HUES48 (cell line): Measurements from ENCODE around the gene DCLRE1B.

Source experiments
- H3K27ac ChIP-seq: one replicate; pipeline ENCODE4 v1.7.0; 2013; ENCODE audit warnings: low read depth, low read length, inconsistent platforms
- H3K27me3 ChIP-seq: 2 replicates; pipeline ENCODE4 v1.6.1; 2013; ENCODE audit warnings: mild to moderate bottlenecking, low read length; ENCODE audit not compliant: control insufficient read depth, insufficient read depth
- H3K36me3 ChIP-seq: 2 replicates; pipeline ENCODE4 v1.6.1; 2013; ENCODE audit warnings: low read length; ENCODE audit not compliant: control insufficient read depth, insufficient read depth
- H3K4me1 ChIP-seq: 2 replicates; pipeline ENCODE4 v1.6.1; 2013; ENCODE audit warnings: mild to moderate bottlenecking, low read length; ENCODE audit not compliant: control insufficient read depth, insufficient read depth
- H3K4me3 ChIP-seq: 2 replicates; pipeline ENCODE4 v1.5.1; 2013; ENCODE audit warnings: mild to moderate bottlenecking, low read depth, low read length
- H3K9ac ChIP-seq: 2 replicates; pipeline ENCODE4 v1.6.1; 2013; ENCODE audit warnings: mild to moderate bottlenecking, low read depth, low read length, moderate library complexity
- H3K9me3 ChIP-seq: 2 replicates; pipeline ENCODE4 v1.6.1; 2013; ENCODE audit warnings: low read length; ENCODE audit not compliant: control insufficient read depth, insufficient read depth

DCLRE1B gene

GRCh38 chr1:113912594-113913311 is 7.6 kb downstream of the DCLRE1B start:
- no peaks in the 10 kb centered on the region for H3K9me3 ChIP-seq
- peaks cover 45% of the 10 kb centered on the region for H3K36me3 ChIP-seq
- H3K27ac ChIP-seq: no peak overlapping the region
- no peaks in the 10 kb centered on the region for H3K27me3 ChIP-seq
- H3K4me1 ChIP-seq: no peaks in the 10 kb centered on the region
- H3K4me3 ChIP-seq: no peak overlapping the region
- H3K9ac ChIP-seq: no peak overlapping the region

- peaks cover 39% of the 10 kb centered on the region for H3K36me3 ChIP-seq
- H3K27ac ChIP-seq: no peak overlapping the region
- H3K27me3 ChIP-seq: no peaks in the 10 kb centered on the region
Observed at GRCh38 chr1:113913312-113913668, 8.2 kb downstream of the DCLRE1B start.

GRCh38 chr1:113913887-113914664 is 8.9 kb downstream of the DCLRE1B start:
- Histone ChIP-seq H3K36me3 (peaks cover 32% of the 10 kb centered on the region), H3K4me1 (no peaks in the 10 kb centered on the region), H3K27ac (no peak overlapping the region), H3K27me3 (no peaks in the 10 kb centered on the region), H3K9ac (no peak overlapping the region), H3K9me3 (no peaks in the 10 kb centered on the region), H3K4me3 (no peak overlapping the region)

More at GRCh38 chr1:113913312-113913668, 8.2 kb downstream of the DCLRE1B start:
- Histone ChIP-seq H3K9me3 (no peaks in the 10 kb centered on the region), H3K4me1 (no peaks in the 10 kb centered on the region), H3K9ac (no peak overlapping the region), H3K4me3 (no peak overlapping the region)

- no peaks in the 10 kb centered on the region for H3K4me1 ChIP-seq
- no peak overlapping the region for H3K27ac ChIP-seq
- H3K4me3 ChIP-seq: no peak overlapping the region
- H3K36me3 ChIP-seq: peaks cover 7% of the 10 kb centered on the region
- no peak overlapping the region for H3K9ac ChIP-seq
- H3K9me3 ChIP-seq: no peaks in the 10 kb centered on the region
- no peaks in the 10 kb centered on the region for H3K27me3 ChIP-seq
Observed at GRCh38 chr1:113916974-113917373, 11.8 kb downstream of the DCLRE1B start.

GRCh38 chr1:113917400-113918082 is 12.4 kb downstream of the DCLRE1B start:
- no peak overlapping the region for H3K27ac ChIP-seq
- 0 out of 2 replicates have a peak, but pooled peaks cover 2% of the 10 kb centered on the region for H3K36me3 ChIP-seq
- H3K4me3 ChIP-seq: no peak overlapping the region
- H3K4me1 ChIP-seq: no peaks in the 10 kb centered on the region
- H3K9me3 ChIP-seq: no peaks in the 10 kb centered on the region
- no peaks in the 10 kb centered on the region for H3K27me3 ChIP-seq
- no peak overlapping the region for H3K9ac ChIP-seq

- no peaks in the 10 kb centered on the region for H3K36me3 ChIP-seq
- H3K4me3 ChIP-seq: no peak overlapping the region
- H3K27me3 ChIP-seq: no peaks in the 10 kb centered on the region
- no peak overlapping the region for H3K9ac ChIP-seq
- no peak overlapping the region for H3K27ac ChIP-seq
- H3K9me3 ChIP-seq: no peaks in the 10 kb centered on the region
- H3K4me1 ChIP-seq: no peaks in the 10 kb centered on the region
Observed at GRCh38 chr1:113918243-113918642, 13.1 kb downstream of the DCLRE1B start.

- Histone ChIP-seq H3K9ac (no peak overlapping the region), H3K27me3 (no peaks in the 10 kb centered on the region), H3K27ac (no peak overlapping the region), H3K4me3 (no peak overlapping the region), H3K4me1 (no peaks in the 10 kb centered on the region), H3K36me3 (no peaks in the 10 kb centered on the region), H3K9me3 (no peaks in the 10 kb centered on the region)
Observed at GRCh38 chr1:113922957-113923356, 17.8 kb downstream of the DCLRE1B start.

GRCh38 chr1:113924473-113924872 is 19.3 kb downstream of the DCLRE1B start:
- no peaks in the 10 kb centered on the region for H3K4me1 ChIP-seq
- H3K9ac ChIP-seq: no peak overlapping the region
- no peaks in the 10 kb centered on the region for H3K36me3 ChIP-seq
- no peaks in the 10 kb centered on the region for H3K27me3 ChIP-seq
- no peak overlapping the region for H3K27ac ChIP-seq
- no peaks in the 10 kb centered on the region for H3K9me3 ChIP-seq
- no peak overlapping the region for H3K4me3 ChIP-seq

- H3K27me3 ChIP-seq: no peaks in the 10 kb centered on the region
- peak overlapping the region; percentile 96 for H3K4me3 ChIP-seq
- peak overlapping the region; percentile 22 for H3K27ac ChIP-seq
- H3K9ac ChIP-seq: no peak overlapping the region
- peaks cover 17% of the 10 kb centered on the region for H3K4me1 ChIP-seq
- no peaks in the 10 kb centered on the region for H3K9me3 ChIP-seq
- no peaks in the 10 kb centered on the region for H3K36me3 ChIP-seq
Observed at GRCh38 chr1:113928187-113928930, 23.2 kb downstream of the DCLRE1B start.

GRCh38 chr1:113928941-113929749 is 24.0 kb downstream of the DCLRE1B start, which contains the start of gene HIPK1:
Gene HIPK1, plus strand, starts transcription at chr1:113929324.
- peak within 1 kb of the TSS; percentile 96 for H3K4me3 ChIP-seq
- no peaks in the 10 kb centered on the region for H3K36me3 ChIP-seq
- peaks cover 17% of the 10 kb centered on the region for H3K4me1 ChIP-seq
- H3K27me3 ChIP-seq: no peaks in the 10 kb centered on the region
- H3K9me3 ChIP-seq: no peaks in the 10 kb centered on the region
- peak within 1 kb of the TSS; percentile 84 for H3K27ac ChIP-seq
- H3K9ac ChIP-seq: peak within 1 kb of the TSS; percentile 67
